ENCODE data around the gene ACKR2. TPM values are rescaled to one million over a fixed set of nuclear protein-coding genes. Genes with fewer than 3 reads are reported as not detected.
A peak's percentile ranks its signal among the peaks of the same experiment; 100 is the strongest.

Gene ACKR2
- total and polyA plus RNA-seq, 4 donors: 1.1 to 5.7 (median 3.5) TPM

DNA sequence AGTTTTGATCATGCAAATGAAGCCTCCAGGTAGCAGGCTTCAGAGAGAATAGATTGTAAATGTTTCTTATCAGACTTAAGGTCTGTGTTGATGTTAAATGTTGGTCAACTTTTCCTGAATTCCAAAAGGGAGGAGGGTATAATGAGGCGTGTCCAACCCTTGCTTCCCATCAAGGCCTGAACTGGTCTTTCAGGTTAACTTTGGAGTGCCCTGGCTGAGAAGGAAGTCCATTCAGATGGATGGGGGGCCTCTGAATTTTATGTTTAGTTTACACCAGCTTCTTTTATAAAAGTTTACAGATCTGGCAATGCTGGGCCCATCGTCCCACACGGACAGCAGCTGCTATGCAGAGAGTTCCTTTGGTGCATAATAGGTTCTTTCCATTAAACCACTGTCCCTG, 45.1 kb upstream of the ACKR2 start:
- peaks cover 0 to 5% (median 0%) of the 10 kb centered on the region in 5 donors for H3K4me1 ChIP-seq (ENCODE audit: control insufficient read depth in 5 of 5, insufficient read depth in 5 of 5, low read length in 5 of 5)
- no peak overlapping the region for H3K4me3 ChIP-seq
- H3K27me3 ChIP-seq (ENCODE audit: control insufficient read depth in 3 of 3, insufficient read depth in 3 of 3, low read length in 2 of 3): no peaks in the 10 kb centered on the region
- peak in 2 of 3 donors; percentile 42 to 57 for DNase-seq
- WGBS, 2 donors: 67 to 94% methylated on average over 3 of the region's 3 CpGs
- H3K9ac ChIP-seq (ENCODE audit: insufficient read depth in 1 of 2, low read length in 2 of 2): no peak overlapping the region
- H3K36me3 ChIP-seq (ENCODE audit: control insufficient read depth in 4 of 4, insufficient read depth in 4 of 4, low read length in 4 of 4): no peaks in the 10 kb centered on the region
- ATAC-seq (ENCODE audit: insufficient read depth, low FRiP score): no peak
- TF ChIP-seq, protein P1, sequence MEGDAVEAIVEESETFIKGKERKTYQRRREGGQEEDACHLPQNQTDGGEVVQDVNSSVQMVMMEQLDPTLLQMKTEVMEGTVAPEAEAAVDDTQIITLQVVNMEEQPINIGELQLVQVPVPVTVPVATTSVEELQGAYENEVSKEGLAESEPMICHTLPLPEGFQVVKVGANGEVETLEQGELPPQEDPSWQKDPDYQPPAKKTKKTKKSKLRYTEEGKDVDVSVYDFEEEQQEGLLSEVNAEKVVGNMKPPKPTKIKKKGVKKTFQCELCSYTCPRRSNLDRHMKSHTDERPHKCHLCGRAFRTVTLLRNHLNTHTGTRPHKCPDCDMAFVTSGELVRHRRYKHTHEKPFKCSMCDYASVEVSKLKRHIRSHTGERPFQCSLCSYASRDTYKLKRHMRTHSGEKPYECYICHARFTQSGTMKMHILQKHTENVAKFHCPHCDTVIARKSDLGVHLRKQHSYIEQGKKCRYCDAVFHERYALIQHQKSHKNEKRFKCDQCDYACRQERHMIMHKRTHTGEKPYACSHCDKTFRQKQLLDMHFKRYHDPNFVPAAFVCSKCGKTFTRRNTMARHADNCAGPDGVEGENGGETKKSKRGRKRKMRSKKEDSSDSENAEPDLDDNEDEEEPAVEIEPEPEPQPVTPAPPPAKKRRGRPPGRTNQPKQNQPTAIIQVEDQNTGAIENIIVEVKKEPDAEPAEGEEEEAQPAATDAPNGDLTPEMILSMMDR (IDR thresholded peaks at IDR 0.05; ENCODE audit: control extremely low read depth, extremely low read depth): no peak
- peak overlapping the region in 1 of 2 donors; percentile 51 for H3K27ac ChIP-seq (ENCODE audit: low read depth in 1 of 2, low read length in 1 of 2)
- H3K9me3 ChIP-seq (ENCODE audit: control insufficient read depth in 4 of 4, insufficient read depth in 3 of 4, low read length in 3 of 4): no peaks in the 10 kb centered on the region

DNA sequence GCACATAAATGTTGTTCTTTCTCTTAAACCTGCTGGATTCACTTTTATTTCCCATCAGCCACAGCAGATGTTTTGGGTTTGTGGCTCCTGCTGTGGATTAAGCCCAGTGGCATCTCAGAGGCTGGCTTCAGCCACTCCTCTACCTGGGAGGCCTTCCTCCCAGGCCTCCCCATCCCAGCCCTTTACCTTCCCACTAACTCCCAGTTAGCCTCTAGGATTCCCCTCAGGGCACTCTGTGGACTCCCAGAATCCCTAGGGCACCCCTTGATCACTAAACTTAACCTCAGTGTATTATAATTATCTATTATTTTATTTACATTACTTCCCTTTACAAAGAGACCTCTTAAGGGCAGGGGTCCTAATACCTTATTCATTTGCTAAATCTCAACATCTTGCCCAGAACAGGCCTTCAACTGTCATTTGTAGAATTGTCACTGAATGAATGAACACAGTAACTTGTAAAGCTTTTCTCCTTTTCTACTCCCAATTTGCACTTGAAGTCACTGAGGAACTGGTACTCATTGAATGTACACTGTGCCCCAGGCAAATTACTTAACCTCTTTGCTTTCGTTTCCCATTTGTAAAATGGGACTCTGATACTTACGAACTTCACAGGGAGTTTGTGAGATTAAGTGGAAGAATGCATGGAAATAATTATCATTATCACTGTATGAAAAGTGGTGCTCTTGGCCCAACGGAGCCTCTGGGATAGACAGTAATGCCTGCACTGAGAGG, 44.5 kb upstream of the ACKR2 start:
- Histone ChIP-seq H3K9me3 (ENCODE audit: control insufficient read depth in 4 of 4, insufficient read depth in 3 of 4, low read length in 3 of 4) (no peaks in the 10 kb centered on the region), H3K36me3 (ENCODE audit: control insufficient read depth in 4 of 4, insufficient read depth in 4 of 4, low read length in 4 of 4) (no peaks in the 10 kb centered on the region), H3K9ac (ENCODE audit: insufficient read depth in 1 of 2, low read length in 2 of 2) (no peak overlapping the region), H3K27ac (ENCODE audit: low read depth in 1 of 2, low read length in 1 of 2) (peak overlapping the region in 1 of 2 donors; percentile 51), H3K4me3 (no peak overlapping the region), H3K4me1 (ENCODE audit: control insufficient read depth in 5 of 5, insufficient read depth in 5 of 5, low read length in 5 of 5) (peaks cover 0 to 5% (median 0%) of the 10 kb centered on the region in 5 donors), H3K27me3 (ENCODE audit: control insufficient read depth in 3 of 3, insufficient read depth in 3 of 3, low read length in 2 of 3) (no peaks in the 10 kb centered on the region)
- 63 to 71% methylated on average over 3 of the region's 3 CpGs for WGBS, 2 donors
- DNase-seq (no peak), ATAC-seq (ENCODE audit: insufficient read depth, low FRiP score) (no peak)
- TF ChIP-seq, protein P1 (IDR thresholded peaks at IDR 0.05; ENCODE audit: control extremely low read depth, extremely low read depth): no peak

- Histone ChIP-seq H3K9ac (ENCODE audit: insufficient read depth in 1 of 2, low read length in 2 of 2) (no peak overlapping the region), H3K27ac (ENCODE audit: low read depth in 1 of 2, low read length in 1 of 2) (no peak overlapping the region), H3K9me3 (ENCODE audit: control insufficient read depth in 4 of 4, insufficient read depth in 3 of 4, low read length in 3 of 4) (no peaks in the 10 kb centered on the region), H3K36me3 (ENCODE audit: control insufficient read depth in 4 of 4, insufficient read depth in 4 of 4, low read length in 4 of 4) (no peaks in the 10 kb centered on the region), H3K4me3 (no peak overlapping the region), H3K27me3 (ENCODE audit: control insufficient read depth in 3 of 3, insufficient read depth in 3 of 3, low read length in 2 of 3) (no peaks in the 10 kb centered on the region), H3K4me1 (ENCODE audit: control insufficient read depth in 5 of 5, insufficient read depth in 5 of 5, low read length in 5 of 5) (peaks cover 0 to 4% (median 0%) of the 10 kb centered on the region in 5 donors)
- no peak for DNase-seq
- ATAC-seq (ENCODE audit: insufficient read depth, low FRiP score): no peak
- TF ChIP-seq, protein P1 (IDR thresholded peaks at IDR 0.05; ENCODE audit: control extremely low read depth, extremely low read depth): no peak
- WGBS, 2 donors: 94 to 97% methylated on average over 28 of the region's 28 CpGs
These were observed 39.6 kb upstream of the ACKR2 start for GRCh38 chr3:42769477-42770131.

Data from lung (tissue), 12 donors.